ENCODE measurements around the gene TOB1. TPM values are rescaled to one million over a fixed set of nuclear protein-coding genes. Genes with fewer than 3 reads are reported as not detected.

TOB1 gene
- total and polyA plus RNA-seq, 9 of the 15 experiments (the other 6 are each of a cell fraction or from before 2014, with no cell fraction given) = 4.8 to 63.7 (median 13.2) TPM

DNA sequence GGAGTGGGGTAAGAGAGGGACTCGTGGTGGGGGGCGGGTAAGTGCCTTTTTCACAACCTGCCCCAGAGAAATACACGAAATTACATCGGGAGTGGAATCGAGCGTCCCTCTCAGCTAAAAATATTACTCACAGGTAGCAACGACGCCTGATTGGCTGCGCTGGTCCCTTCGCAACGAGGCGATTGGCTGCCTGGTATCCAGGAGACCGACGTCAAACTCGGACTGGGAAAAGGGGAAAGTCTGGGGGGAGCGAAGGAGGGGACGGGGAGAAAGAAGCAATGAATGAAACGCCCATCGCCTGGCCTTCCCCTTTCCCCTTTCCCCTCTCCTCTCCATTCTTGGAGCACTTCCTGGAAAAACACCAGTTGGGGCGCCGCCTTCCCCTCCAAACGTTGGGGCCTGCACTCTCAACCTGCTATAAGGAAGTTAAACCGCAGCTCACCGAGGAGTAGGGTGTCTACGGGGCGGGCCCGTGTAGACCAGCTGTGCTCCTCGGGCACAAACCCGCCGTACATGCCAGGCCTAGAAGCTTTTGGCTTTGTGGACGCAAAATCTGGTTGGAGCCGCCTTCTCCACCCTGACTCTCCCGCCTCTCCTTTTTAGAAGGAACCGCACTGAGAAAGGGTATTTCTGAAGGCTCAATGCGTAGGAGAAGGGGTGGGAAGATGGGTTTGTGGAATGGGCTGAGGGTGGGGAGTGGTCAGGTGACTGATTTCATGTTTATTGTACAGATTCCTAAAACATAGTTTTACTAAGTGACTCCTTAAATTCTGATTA is 1.4 kb upstream of the TOB1 start:
- Histone ChIP-seq H3K4me3 (peak overlapping the region; percentile 88), H3K9me1 (ENCODE audit: control insufficient read depth, insufficient read depth, low read length) (no peaks in the 10 kb centered on the region), H3K4me2 (ENCODE audit: insufficient read depth, low read length) (peak overlapping the region; percentile 96), H4K20me1 (replicated peaks; ENCODE audit: control insufficient read depth, insufficient read depth, low read length) (peaks cover 12% of the 10 kb centered on the region), H2AFZ (ENCODE audit: low read depth, low read length) (peak overlapping the region; percentile 94), H3K4me1 (replicated peaks in 1 of 2; ENCODE audit: control insufficient read depth in 2 of 2, insufficient read depth in 2 of 2, low read length in 2 of 2) (peaks cover 13 to 16% of the 10 kb centered on the region in 2 experiments; a peak in 4 of 5 replicates), H3K27me3 (ENCODE audit: control insufficient read depth in 2 of 2, insufficient read depth in 2 of 2, low read length in 2 of 2) (no peaks in the 10 kb centered on the region), H3K27ac (ENCODE audit: extremely low read depth, low read depth, low read length) (peak overlapping the region; percentile 88), H3K36me3 (ENCODE audit: control insufficient read depth, insufficient read depth, low read length) (peaks cover 14% of the 10 kb centered on the region), H3K9me3 (replicated peaks; ENCODE audit: control insufficient read depth, insufficient read depth, low read depth, low read length) (no peaks in the 10 kb centered on the region), H3K9ac (ENCODE audit: insufficient read depth in 1 of 2, low read depth in 2 of 2, low read length in 2 of 2) (peak overlapping the region; percentile 77 to 95), H3K79me2 (ENCODE audit: control insufficient read depth, insufficient read depth, low read length) (peaks cover 38% of the 10 kb centered on the region)
- in situ Hi-C loops (cut with MboI) = loop anchor here (10.0 kb wide), 1 partner anchor 287 kb away; the partner anchor contains the start of gene NME1
- BruUV-seq (replicated peaks) = no TSS peak
- FAIRE-seq (peak; percentile 89), ATAC-seq (peak; percentile 70), DNase-seq (ENCODE audit: extremely low read depth in 1 of 4, low spot score in 3 of 4) (peak; percentile 90 to 96 (median 93))
- CTCF ChIA-PET (ENCODE audit: low intra/inter-chr PET ratio) = interaction anchor here (1.5 kb wide), 1 partner anchor 89 kb away, joined by 5 read pairs; no protein-coding TSS in a partner anchor
- WGBS (ENCODE audit: insufficient coverage, low coverage, missing lambda C conversion rate) = under 1% methylated on average over 31 of the region's 35 CpGs
- POLR2A ChIA-PET = interaction anchor here (0.5 to 7.7 kb wide), 19 partner anchors 11 to 284 kb away, joined by 3 to 207 read pairs (median 4); no protein-coding TSS in a partner anchor
- intact Hi-C loops (cut with micrococcal nuclease) = loop anchor here (5.0 kb wide), 1 partner anchor 300 kb away; the partner anchor contains the start of gene NME2
- TF ChIP-seq ZNF263 (CRISPR knock-in tag; IDR thresholded peaks at IDR 0.05; ENCODE audit: borderline replicate concordance) (no peak), CBX1 (IDR thresholded peaks at IDR 0.05; ENCODE audit: low read depth) (no peak), ZNF644 (tag; IDR thresholded peaks at IDR 0.05; ENCODE audit: low read depth) (no peak), FOXA3 (CRISPR knock-in tag; conservative IDR thresholded peaks at IDR 0.05 in 1 of 2, IDR thresholded peaks at IDR 0.05 in 1 of 2) (0 out of 4 replicates have a peak, but pooled peaks of 1 of the 2 experiments have one; percentile 45), ZNF232 (CRISPR knock-in tag; IDR thresholded peaks at IDR 0.05) (no peak), SREBF2 (CRISPR knock-in tag; IDR thresholded peaks at IDR 0.05) (no peak), ZNF586 (CRISPR knock-in tag; conservative IDR thresholded peaks at IDR 0.05) (no peak), ZNF253 (CRISPR knock-in tag; conservative IDR thresholded peaks at IDR 0.05) (0 out of 2 replicates have a peak, but pooled peaks have one; percentile 11), TGIF2 (CRISPR knock-in tag; IDR thresholded peaks at IDR 0.05) (no peak), MYNN (IDR thresholded peaks at IDR 0.05) (no peak), MYNN (CRISPR knock-in tag; IDR thresholded peaks at IDR 0.05) (no peak), RCOR1 (IDR thresholded peaks at IDR 0.05; ENCODE audit: borderline replicate concordance in 1 of 2, low read depth in 2 of 2, low read length in 2 of 2) (0 out of 4 replicates have a peak, but pooled peaks of 1 of the 2 experiments have one; percentile 2)
- TF ChIP-seq, protein P1, sequence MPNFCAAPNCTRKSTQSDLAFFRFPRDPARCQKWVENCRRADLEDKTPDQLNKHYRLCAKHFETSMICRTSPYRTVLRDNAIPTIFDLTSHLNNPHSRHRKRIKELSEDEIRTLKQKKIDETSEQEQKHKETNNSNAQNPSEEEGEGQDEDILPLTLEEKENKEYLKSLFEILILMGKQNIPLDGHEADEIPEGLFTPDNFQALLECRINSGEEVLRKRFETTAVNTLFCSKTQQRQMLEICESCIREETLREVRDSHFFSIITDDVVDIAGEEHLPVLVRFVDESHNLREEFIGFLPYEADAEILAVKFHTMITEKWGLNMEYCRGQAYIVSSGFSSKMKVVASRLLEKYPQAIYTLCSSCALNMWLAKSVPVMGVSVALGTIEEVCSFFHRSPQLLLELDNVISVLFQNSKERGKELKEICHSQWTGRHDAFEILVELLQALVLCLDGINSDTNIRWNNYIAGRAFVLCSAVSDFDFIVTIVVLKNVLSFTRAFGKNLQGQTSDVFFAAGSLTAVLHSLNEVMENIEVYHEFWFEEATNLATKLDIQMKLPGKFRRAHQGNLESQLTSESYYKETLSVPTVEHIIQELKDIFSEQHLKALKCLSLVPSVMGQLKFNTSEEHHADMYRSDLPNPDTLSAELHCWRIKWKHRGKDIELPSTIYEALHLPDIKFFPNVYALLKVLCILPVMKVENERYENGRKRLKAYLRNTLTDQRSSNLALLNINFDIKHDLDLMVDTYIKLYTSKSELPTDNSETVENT (CRISPR knock-in tag; IDR thresholded peaks at IDR 0.05) = no peak
- TF ChIP-seq, protein P2, sequence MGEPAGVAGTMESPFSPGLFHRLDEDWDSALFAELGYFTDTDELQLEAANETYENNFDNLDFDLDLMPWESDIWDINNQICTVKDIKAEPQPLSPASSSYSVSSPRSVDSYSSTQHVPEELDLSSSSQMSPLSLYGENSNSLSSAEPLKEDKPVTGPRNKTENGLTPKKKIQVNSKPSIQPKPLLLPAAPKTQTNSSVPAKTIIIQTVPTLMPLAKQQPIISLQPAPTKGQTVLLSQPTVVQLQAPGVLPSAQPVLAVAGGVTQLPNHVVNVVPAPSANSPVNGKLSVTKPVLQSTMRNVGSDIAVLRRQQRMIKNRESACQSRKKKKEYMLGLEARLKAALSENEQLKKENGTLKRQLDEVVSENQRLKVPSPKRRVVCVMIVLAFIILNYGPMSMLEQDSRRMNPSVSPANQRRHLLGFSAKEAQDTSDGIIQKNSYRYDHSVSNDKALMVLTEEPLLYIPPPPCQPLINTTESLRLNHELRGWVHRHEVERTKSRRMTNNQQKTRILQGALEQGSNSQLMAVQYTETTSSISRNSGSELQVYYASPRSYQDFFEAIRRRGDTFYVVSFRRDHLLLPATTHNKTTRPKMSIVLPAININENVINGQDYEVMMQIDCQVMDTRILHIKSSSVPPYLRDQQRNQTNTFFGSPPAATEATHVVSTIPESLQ (CRISPR knock-in tag; IDR thresholded peaks at IDR 0.05) = no peak; the same call in 1 of the 2 replicates

Measured in K562 (cell line).